ENCODE measurements around the gene NCK2. TPM values are rescaled to one million over a fixed set of nuclear protein-coding genes. Genes with fewer than 3 reads are reported as not detected.

The NCK2 gene
- total and polyA plus RNA-seq, 7 donors, result 26.5 to 111 (median 40.1) TPM

DNA sequence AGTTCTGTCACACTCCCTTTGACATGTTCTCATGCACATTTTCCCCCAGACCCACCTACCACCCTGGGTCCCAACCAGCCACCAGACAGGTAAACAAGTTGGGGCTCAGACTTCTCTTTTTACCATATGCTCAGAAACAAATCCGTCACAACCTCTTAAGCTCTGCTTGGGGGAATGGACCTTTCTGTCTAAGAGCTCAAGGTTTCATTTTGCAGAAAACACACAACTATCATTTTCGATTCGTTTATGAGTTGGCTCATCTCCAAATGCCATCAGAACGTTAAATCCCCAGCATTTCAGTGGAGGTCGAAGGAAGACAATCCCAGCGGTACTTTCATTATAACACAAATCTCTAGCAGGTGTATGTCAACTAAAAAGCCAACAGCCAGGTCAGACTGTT is 30.6 kb upstream of the NCK2 start:
- ATAC-seq (no peak), DNase-seq (no peak)
- Histone ChIP-seq H3K27ac (no peak overlapping the region), H3K4me3 (no peak overlapping the region), H3K4me1 (no peaks in the 10 kb centered on the region), H3K36me3 (ENCODE audit: insufficient read depth in 1 of 2, low read depth in 1 of 2) (no peaks in the 10 kb centered on the region), H3K9me3 (no peaks in the 10 kb centered on the region), H3K27me3 (ENCODE audit: insufficient read depth in 3 of 3, low read length in 2 of 3) (no peaks in the 10 kb centered on the region)
- 69 to 73% (median 70%) methylated on average over 6 of the region's 6 CpGs for WGBS, 3 donors
- TF ChIP-seq, protein P1, sequence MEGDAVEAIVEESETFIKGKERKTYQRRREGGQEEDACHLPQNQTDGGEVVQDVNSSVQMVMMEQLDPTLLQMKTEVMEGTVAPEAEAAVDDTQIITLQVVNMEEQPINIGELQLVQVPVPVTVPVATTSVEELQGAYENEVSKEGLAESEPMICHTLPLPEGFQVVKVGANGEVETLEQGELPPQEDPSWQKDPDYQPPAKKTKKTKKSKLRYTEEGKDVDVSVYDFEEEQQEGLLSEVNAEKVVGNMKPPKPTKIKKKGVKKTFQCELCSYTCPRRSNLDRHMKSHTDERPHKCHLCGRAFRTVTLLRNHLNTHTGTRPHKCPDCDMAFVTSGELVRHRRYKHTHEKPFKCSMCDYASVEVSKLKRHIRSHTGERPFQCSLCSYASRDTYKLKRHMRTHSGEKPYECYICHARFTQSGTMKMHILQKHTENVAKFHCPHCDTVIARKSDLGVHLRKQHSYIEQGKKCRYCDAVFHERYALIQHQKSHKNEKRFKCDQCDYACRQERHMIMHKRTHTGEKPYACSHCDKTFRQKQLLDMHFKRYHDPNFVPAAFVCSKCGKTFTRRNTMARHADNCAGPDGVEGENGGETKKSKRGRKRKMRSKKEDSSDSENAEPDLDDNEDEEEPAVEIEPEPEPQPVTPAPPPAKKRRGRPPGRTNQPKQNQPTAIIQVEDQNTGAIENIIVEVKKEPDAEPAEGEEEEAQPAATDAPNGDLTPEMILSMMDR (IDR thresholded peaks at IDR 0.05), result no peak
- intact Hi-C loops (cut with DNase I), result no loop called here

DNA sequence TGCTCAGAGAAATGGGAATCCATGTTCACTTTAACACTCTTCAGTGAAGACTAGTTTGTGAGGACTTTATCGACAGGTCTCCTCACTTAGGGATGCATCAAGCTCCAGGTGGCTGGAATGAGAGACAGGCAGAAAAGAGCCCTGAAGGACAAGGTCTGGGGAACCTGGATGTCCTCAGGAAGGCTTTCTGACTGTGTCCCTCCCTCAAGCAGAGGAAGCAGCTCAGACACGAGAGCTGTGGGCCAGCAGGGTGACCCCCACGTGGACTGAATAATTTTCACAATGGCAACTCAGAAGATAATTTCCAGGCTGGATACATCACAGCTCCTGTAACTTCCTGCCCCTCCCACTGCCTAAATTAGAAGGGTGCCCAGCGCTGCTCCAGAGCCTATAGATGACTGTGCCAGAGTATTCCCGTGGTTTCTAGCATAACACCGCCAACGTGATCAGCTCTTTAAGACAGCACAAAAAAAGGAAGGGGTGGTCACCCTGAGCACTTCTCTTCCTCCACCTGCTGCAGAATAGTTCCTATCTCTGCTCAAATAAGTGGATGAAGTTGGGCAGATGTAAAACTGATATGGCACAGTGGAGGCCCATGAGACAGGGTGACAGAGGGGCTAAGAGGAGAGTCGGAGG is 25.7 kb upstream of the NCK2 start:
- Histone ChIP-seq H3K36me3 (ENCODE audit: insufficient read depth in 1 of 2, low read depth in 1 of 2) (no peaks in the 10 kb centered on the region), H3K27ac (no peak overlapping the region), H3K9me3 (no peaks in the 10 kb centered on the region), H3K4me1 (no peaks in the 10 kb centered on the region), H3K4me3 (no peak overlapping the region), H3K27me3 (ENCODE audit: insufficient read depth in 3 of 3, low read length in 2 of 3) (no peaks in the 10 kb centered on the region)
- TF ChIP-seq, protein P1 (IDR thresholded peaks at IDR 0.05), result no peak
- intact Hi-C loops (cut with DNase I), result no loop called here
- ATAC-seq (no peak), DNase-seq (no peak)
- 72 to 76% (median 73%) methylated on average over 8 of the region's 8 CpGs for WGBS, 3 donors

DNA sequence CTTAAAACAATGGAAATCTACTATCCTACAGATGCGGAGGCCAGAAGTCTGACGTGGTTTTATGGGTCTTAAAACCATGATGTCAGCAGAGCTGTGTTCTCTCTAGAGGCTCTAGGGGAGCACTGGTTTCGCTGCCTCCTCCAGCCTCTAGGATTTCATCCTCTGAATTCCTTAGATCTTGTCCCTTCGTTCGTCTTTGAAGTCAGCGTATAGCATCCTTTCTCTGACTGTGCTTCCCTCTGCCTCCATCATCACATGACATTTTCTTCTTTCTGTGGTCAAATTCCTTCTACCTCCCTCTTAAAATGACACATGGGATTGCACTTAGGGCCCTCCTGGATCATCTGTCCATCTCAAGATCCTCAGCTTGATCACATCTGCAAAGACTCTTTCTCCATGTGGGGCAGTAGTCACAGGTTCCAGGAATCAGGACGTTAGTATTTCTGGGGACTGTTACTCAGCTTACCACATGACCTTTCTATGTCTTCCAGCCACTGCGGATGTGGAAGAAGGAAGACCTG is 22.7 kb upstream of the NCK2 start:
- intact Hi-C loops (cut with DNase I), result no loop called here
- Histone ChIP-seq H3K4me3 (no peak overlapping the region), H3K27me3 (ENCODE audit: insufficient read depth in 3 of 3, low read length in 2 of 3) (no peaks in the 10 kb centered on the region), H3K4me1 (peaks cover 10% of the 10 kb centered on the region), H3K36me3 (ENCODE audit: insufficient read depth in 1 of 2, low read depth in 1 of 2) (no peaks in the 10 kb centered on the region), H3K9me3 (no peaks in the 10 kb centered on the region), H3K27ac (no peak overlapping the region)
- 79 to 83% (median 80%) methylated on average over 8 of the region's 8 CpGs for WGBS, 3 donors
- no peak for ATAC-seq
- TF ChIP-seq, protein P1 (IDR thresholded peaks at IDR 0.05), result no peak
- no peak for DNase-seq

DNA sequence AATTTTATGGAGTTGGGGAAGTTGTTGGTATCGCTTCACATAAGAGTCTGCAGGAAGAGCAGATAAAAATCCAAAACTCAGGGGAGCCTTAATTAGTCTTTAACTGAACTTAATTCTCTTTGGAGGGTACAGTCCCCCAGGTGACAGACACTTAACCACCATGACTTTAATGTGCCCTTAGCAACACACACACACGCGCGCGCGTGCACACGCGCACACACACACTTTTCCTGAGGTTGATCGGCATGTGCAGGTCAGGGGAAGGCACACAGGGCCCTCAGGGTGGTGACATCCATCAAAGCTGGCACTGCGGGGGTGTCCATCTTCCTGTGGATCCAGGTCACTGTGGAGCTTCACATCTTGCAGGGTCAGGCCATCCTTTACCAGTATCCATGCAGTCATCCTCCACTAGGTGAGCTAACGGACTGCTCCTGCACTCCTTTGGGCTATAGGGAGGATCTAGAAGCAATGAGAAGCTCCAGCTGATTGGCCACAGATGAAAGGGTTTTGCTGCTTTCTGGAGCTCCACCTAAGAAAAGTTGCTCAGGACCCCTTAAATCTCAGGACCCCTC is 21.9 kb upstream of the NCK2 start:
- ATAC-seq (no peak), DNase-seq (no peak)
- Histone ChIP-seq H3K36me3 (ENCODE audit: insufficient read depth in 1 of 2, low read depth in 1 of 2) (no peaks in the 10 kb centered on the region), H3K4me3 (no peak overlapping the region), H3K9me3 (peaks cover 4% of the 10 kb centered on the region), H3K4me1 (peaks cover 10% of the 10 kb centered on the region), H3K27ac (no peak overlapping the region), H3K27me3 (ENCODE audit: insufficient read depth in 3 of 3, low read length in 2 of 3) (no peaks in the 10 kb centered on the region)
- intact Hi-C loops (cut with DNase I), result no loop called here
- whole genome bisulfite sequencing, 3 donors, result 97 to 99% (median 98%) methylated on average over 11 of the region's 11 CpGs
- TF ChIP-seq, protein P1 (IDR thresholded peaks at IDR 0.05), result no peak

Measured in psoas muscle (tissue), 8 donors.